ENCODE results near the gene PTPRA. TPM values are rescaled to one million over a fixed set of nuclear protein-coding genes. Genes with fewer than 3 reads are reported as not detected.
"Not testable (repeated sequence)": the region's sequence is repeated elsewhere in the genome, so short reads cannot be mapped to it uniquely, and the experiment has no call there.

The PTPRA gene
- total RNA-seq, result 10 to 100 TPM; 49.2 to 80.8 (median 60.4) TPM

DNA sequence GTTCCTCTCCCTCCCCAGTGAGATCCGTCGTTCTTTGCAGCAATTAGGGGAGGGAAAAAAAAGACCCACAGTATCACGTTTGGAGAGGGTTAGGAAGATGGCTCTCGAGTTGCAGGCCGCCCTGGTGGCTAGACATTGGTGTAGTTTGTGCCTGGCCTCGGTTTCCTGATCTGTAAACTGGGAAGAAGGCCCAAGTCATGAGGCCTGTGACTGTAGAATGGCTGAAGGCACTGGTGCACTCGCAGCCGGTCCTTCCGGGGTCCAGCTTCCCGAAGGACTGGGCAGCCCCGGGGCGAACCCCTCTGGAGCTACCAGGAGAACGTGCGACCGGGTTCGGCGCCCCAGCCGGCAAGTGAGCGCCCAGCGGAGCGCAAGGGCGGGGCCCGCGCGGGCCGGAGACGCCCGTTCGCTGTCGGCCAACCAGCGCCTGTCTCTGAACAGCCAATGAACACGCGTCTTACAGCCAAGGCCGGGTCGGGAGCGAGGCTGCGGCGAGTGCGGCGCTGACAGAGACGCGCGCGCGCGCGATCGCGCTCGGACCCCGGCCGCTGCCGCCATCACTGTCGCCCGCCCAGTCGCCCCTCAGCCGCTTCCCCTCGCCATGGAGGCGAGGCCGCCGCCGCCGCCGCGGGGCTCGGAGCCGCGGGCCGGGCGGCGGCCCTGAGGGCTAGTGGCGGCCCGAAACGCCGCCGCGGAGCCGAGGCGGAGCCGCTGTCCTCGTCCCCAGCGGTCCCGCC, at the start of gene PTPRA:
Gene PTPRA, plus strand, starts transcription at position 472 of the 737 bp plus-strand sequence. CDS start 90,797 bp downstream, outside the sequence.
- under 1% methylated on average over 12 of the region's 83 CpGs for WGBS
- Histone ChIP-seq H3K9me3 (no peaks in the 10 kb centered on the region), H3K4me1 (peaks cover 30 to 56% (median 54%) of the 10 kb centered on the region in 4 donors), H3K36me3 (no peaks in the 10 kb centered on the region), H3K27ac (replicated peaks in 1 of 4) (peak within 1 kb of the TSS; percentile 73 to 94 (median 88)), H3K27me3 (peaks cover 0 to 7% (median 0%) of the 10 kb centered on the region in 4 donors), H3K4me3 (peak within 1 kb of the TSS; percentile 70 to 100 (median 98))
- intact Hi-C loops (cut with DNase I), result loop anchor here (2.0 to 10.0 kb wide), 2 partner anchors 32 to 208 kb away; partner anchors contain the start of genes IDH3B, PCED1A and VPS16
- peak; percentile 96 for DNase-seq (ENCODE audit: extremely low spot score)
- TF ChIP-seq EP300 (IDR thresholded peaks at IDR 0.05), result no peak
- peak; percentile 87 to 90 for TF ChIP-seq POLR2AphosphoS5 (IDR thresholded peaks at IDR 0.05)
- peak; percentile 59 for TF ChIP-seq POLR2A (IDR thresholded peaks at IDR 0.05; ENCODE audit: low read depth)
- no peak for TF ChIP-seq CTCF (IDR thresholded peaks at IDR 0.05)

DNA sequence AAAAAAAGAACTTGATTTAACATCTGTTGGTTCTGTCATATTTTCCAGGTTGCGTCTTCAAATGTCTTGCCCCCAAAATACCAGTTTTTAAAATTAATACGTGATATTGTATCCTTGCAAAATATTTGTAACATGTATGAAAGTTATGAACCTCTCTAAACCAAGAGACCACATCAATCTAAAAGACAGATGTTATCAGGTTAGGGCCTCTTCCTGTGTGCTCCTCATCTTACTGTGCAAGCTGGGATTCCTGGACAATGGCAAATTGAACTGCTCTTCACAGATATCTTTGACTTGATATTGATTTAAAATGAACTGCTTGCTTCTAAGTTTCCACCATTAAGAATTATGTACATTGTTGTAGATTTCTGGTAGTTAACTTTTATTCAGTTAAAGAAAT, 47.5 kb upstream of the PTPRA start:
- intact Hi-C loops (cut with DNase I), result no loop called here

GRCh38 chr20:2826655-2827054, 46.6 kb upstream of the PTPRA start:
- intact Hi-C loops (cut with DNase I), result no loop called here
- Histone ChIP-seq H3K36me3 (no peaks in the 10 kb centered on the region), H3K27ac (replicated peaks in 1 of 4) (no peak overlapping the region), H3K27me3 (peaks cover 0 to 43% (median 3%) of the 10 kb centered on the region in 4 donors), H3K4me3 (no peak overlapping the region), H3K9me3 (no peaks in the 10 kb centered on the region), H3K4me1 (no peaks in the 10 kb centered on the region)
- DNase-seq (ENCODE audit: extremely low spot score), result no peak
- 87% methylated on average over 4 of the region's 4 CpGs for WGBS
- no peak for TF ChIP-seq POLR2A (IDR thresholded peaks at IDR 0.05; ENCODE audit: low read depth)
- TF ChIP-seq POLR2AphosphoS5 (IDR thresholded peaks at IDR 0.05), result no peak
- TF ChIP-seq CTCF (IDR thresholded peaks at IDR 0.05), result no peak
- TF ChIP-seq EP300 (IDR thresholded peaks at IDR 0.05), result no peak

More for the DNA sequence above, 47.5 kb upstream of the PTPRA start:
- Histone ChIP-seq H3K4me3 (no peak overlapping the region), H3K36me3 (no peaks in the 10 kb centered on the region), H3K4me1 (peaks cover 0 to 8% (median 7%) of the 10 kb centered on the region in 4 donors), H3K27ac (replicated peaks in 1 of 4) (no peak overlapping the region), H3K27me3 (peaks cover 0 to 52% (median 9%) of the 10 kb centered on the region in 4 donors), H3K9me3 (no peaks in the 10 kb centered on the region)
- no peak for DNase-seq (ENCODE audit: extremely low spot score)
- 94% methylated on average over 2 of the region's 2 CpGs for WGBS
- TF ChIP-seq CTCF (IDR thresholded peaks at IDR 0.05) (no peak), POLR2A (IDR thresholded peaks at IDR 0.05; ENCODE audit: low read depth) (no peak), EP300 (IDR thresholded peaks at IDR 0.05) (no peak), POLR2AphosphoS5 (IDR thresholded peaks at IDR 0.05) (no peak)

GRCh38 chr20:2829376-2829775, 43.9 kb upstream of the PTPRA start:
- Histone ChIP-seq H3K4me3 (no peak overlapping the region), H3K36me3 (peaks cover 0 to under 1% (median 0%) of the 10 kb centered on the region in 4 donors), H3K27ac (replicated peaks in 1 of 4) (no peak overlapping the region), H3K9me3 (no peaks in the 10 kb centered on the region), H3K27me3 (peaks cover 0 to 36% (median 3%) of the 10 kb centered on the region in 4 donors), H3K4me1 (no peaks in the 10 kb centered on the region)
- intact Hi-C loops (cut with DNase I), result no loop called here
- 66% methylated on average over 6 of the region's 6 CpGs for WGBS
- TF ChIP-seq POLR2A (IDR thresholded peaks at IDR 0.05; ENCODE audit: low read depth), result no peak
- no peak for TF ChIP-seq POLR2AphosphoS5 (IDR thresholded peaks at IDR 0.05)
- TF ChIP-seq EP300 (IDR thresholded peaks at IDR 0.05), result no peak
- TF ChIP-seq CTCF (IDR thresholded peaks at IDR 0.05), result no peak
- DNase-seq (ENCODE audit: extremely low spot score), result peak; percentile 90

DNA sequence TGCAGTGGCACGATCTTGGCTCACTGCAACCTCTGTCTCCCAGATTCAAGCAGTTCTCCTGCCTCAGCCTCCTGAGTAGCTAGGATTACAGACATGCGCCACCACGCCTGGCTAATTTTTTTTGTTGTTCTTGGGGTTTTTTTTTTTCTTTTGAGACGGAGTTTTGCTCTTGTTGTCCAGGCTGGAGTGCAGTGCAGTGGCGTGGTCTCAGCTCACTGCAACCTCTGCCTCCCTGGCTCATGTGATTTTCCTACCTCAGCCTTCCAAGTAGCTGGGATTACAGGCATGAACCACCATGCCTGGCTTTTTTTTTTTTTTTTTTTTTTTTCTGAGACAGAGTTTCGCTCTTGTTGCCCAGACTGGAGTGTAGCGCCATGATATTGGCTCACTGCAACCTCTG, 42.1 kb upstream of the PTPRA start:
- Histone ChIP-seq H3K36me3 (peaks cover 0 to 12% (median 4%) of the 10 kb centered on the region in 4 donors), H3K27me3 (peaks cover 0 to 29% (median 2%) of the 10 kb centered on the region in 4 donors)
- 86% methylated on average over 7 of the region's 7 CpGs for WGBS
- H3K27ac ChIP-seq (replicated peaks in 1 of 4); H3K4me1 ChIP-seq; H3K9me3 ChIP-seq; intact Hi-C loops (cut with DNase I); DNase-seq (ENCODE audit: extremely low spot score); H3K4me3 ChIP-seq: not testable (repeated sequence)

All from esophagus muscularis mucosa (tissue), 4 donors.